Hepatocyte (in vitro differentiated cells): ENCODE results near the gene SMPDL3B. TPM values are rescaled to one million over a fixed set of nuclear protein-coding genes. Genes with fewer than 3 reads are reported as not detected.

ENCODE experiments used
- DNase-seq: peaks from one replicate; pipeline ENCODE4 v3.0.0-alpha.2; 2016; ENCODE audit warnings: low spot score
- H2AFZ ChIP-seq: fragments of 200-600 bp; sonication (generic); 2 replicates; pipeline ENCODE4 v1.6.0; 2016; ENCODE audit warnings: antibody characterized with exemption, mild to moderate bottlenecking
- H3K27ac ChIP-seq: fragments of 200-600 bp; sonication (generic); 2 replicates; pipeline ENCODE4 v1.5.1; 2016; ENCODE audit warnings: mild to moderate bottlenecking
- H3K27me3 ChIP-seq: fragments of 200-600 bp; sonication (generic); 2 replicates; pipeline ENCODE4 v1.6.1; 2016
- H3K36me3 ChIP-seq: fragments of 200-600 bp; sonication (generic); replicated peaks from 2 replicates; pipeline ENCODE4 v1.5.1; 2016; ENCODE audit warnings: low read depth; ENCODE audit not compliant: insufficient read depth
- H3K4me1 ChIP-seq: fragments of 200-600 bp; sonication (generic); 2 replicates; pipeline ENCODE4 v1.5.1; 2016; ENCODE audit warnings: mild to moderate bottlenecking, moderate library complexity; ENCODE audit not compliant: insufficient read depth
- H3K4me2 ChIP-seq: fragments of 200-600 bp; sonication (generic); 2 replicates; pipeline ENCODE4 v1.6.0; 2016
- H3K4me3 ChIP-seq: fragments of 200-600 bp; sonication (generic); 2 replicates; pipeline ENCODE4 v1.5.1; 2016; ENCODE audit warnings: mild to moderate bottlenecking
- H3K79me2 ChIP-seq: fragments of 200-600 bp; sonication (generic); 2 replicates; pipeline ENCODE4 v1.6.0; 2017; ENCODE audit warnings: mild to moderate bottlenecking
- H3K9me2 ChIP-seq: fragments of 200-600 bp; sonication (generic); replicated peaks from 2 replicates; pipeline ENCODE4 v1.6.0; 2017; ENCODE audit warnings: mild to moderate bottlenecking; ENCODE audit not compliant: insufficient read depth
- H3K9me3 ChIP-seq: fragments of 200-600 bp; sonication (generic); 2 replicates; pipeline ENCODE4 v1.5.1; 2016; ENCODE audit warnings: low read depth, mild to moderate bottlenecking
- H4K20me1 ChIP-seq: fragments of 200-600 bp; sonication (generic); 2 replicates; pipeline ENCODE4 v1.6.0; 2016; ENCODE audit warnings: mild to moderate bottlenecking; ENCODE audit not compliant: insufficient read depth, poor library complexity, severe bottlenecking
- CTCF ChIP-seq: fragments of 200-600 bp; sonication (generic); IDR thresholded peaks from 2 replicates; pipeline ENCODE4 v1.5.1; 2016; ENCODE audit warnings: antibody characterized with exemption, mild to moderate bottlenecking; ENCODE audit not compliant: poor library complexity
- EZH2 ChIP-seq: fragments of 200-600 bp; sonication (generic); IDR thresholded peaks from 2 replicates; pipeline ENCODE4 v1.6.1; 2016; ENCODE audit warnings: antibody characterized with exemption, mild to moderate bottlenecking, borderline replicate concordance
- EZH2phosphoT487 ChIP-seq: fragments of 200-600 bp; sonication (generic); IDR thresholded peaks from one replicate; pipeline ENCODE4 v1.6.1; 2018; ENCODE audit warnings: antibody characterized with exemption, mild to moderate bottlenecking, low read depth, moderate library complexity; ENCODE audit not compliant: unreplicated experiment, severe bottlenecking
- WGBS: methylation state at CpG from one replicate; pipeline ENCODE4 v1.1.6; 2016; ENCODE audit warnings: low lambda C conversion rate; ENCODE audit errors: missing lambda C conversion rate; 5-methylcytosine and 5-hydroxymethylcytosine counted together
- polyA plus RNA-seq: library from polyadenylated mRNA; unstranded; fragments of >200 nt; fragmentation: Nextera tagmentation; extraction: Ambion mirVana; gene quantifications from 2 replicates; pipeline ENCODE4 v1.2.1, GENCODE V29; 2016
- total RNA-seq: library from RNA; depleted of rRNA; stranded (reverse); fragments of >200 nt; gene quantifications from 2 replicates; pipeline ENCODE4 v1.2.3, GENCODE V29; 2014

The SMPDL3B gene
- total and polyA plus RNA-seq, 2 experiments from 2014 or later, result 16.2 to 17.3 TPM

- 98% methylated on average over 2 of the region's 2 CpGs for WGBS
- Histone ChIP-seq H4K20me1 (no peaks in the 10 kb centered on the region), H2AFZ (no peak overlapping the region), H3K36me3 (no peaks in the 10 kb centered on the region), H3K27me3 (no peaks in the 10 kb centered on the region), H3K79me2 (no peaks in the 10 kb centered on the region), H3K9me3 (no peaks in the 10 kb centered on the region), H3K27ac (no peak overlapping the region), H3K4me2 (no peak overlapping the region), H3K9me2 (no peaks in the 10 kb centered on the region), H3K4me1 (no peaks in the 10 kb centered on the region), H3K4me3 (no peak overlapping the region)
- no peak for TF ChIP-seq EZH2
- no peak for TF ChIP-seq CTCF
- no peak for TF ChIP-seq EZH2phosphoT487
- DNase-seq, result no peak
Observed at GRCh38 chr1:27886353-27886679, 48.5 kb upstream of the SMPDL3B start.

DNA sequence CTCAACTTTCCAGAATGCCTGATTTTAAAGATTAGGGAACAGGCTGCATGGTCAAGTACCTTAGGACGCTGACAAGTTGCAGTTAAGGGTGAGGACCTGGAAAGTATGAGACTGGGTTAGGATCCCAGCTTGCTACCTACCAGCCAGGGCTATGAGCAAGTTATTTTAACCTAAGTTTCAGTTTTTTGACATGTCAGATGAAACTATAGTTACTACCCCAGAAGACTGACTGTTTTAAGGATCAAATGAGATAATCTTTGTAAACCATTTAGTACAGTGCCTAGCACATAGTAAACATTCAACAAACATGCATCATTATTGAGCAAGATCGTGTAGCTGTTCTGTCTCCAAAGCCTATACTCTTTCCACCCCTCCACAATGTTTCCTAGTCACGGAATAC is 48.1 kb upstream of the SMPDL3B start:
- Histone ChIP-seq H2AFZ (no peak overlapping the region), H3K27ac (no peak overlapping the region), H3K4me1 (no peaks in the 10 kb centered on the region), H3K79me2 (no peaks in the 10 kb centered on the region), H3K4me3 (no peak overlapping the region), H3K9me3 (no peaks in the 10 kb centered on the region), H3K9me2 (no peaks in the 10 kb centered on the region), H3K36me3 (no peaks in the 10 kb centered on the region), H3K4me2 (no peak overlapping the region), H3K27me3 (no peaks in the 10 kb centered on the region), H4K20me1 (no peaks in the 10 kb centered on the region)
- 92% methylated on average over 3 of the region's 3 CpGs for WGBS
- no peak for TF ChIP-seq CTCF
- no peak for TF ChIP-seq EZH2phosphoT487
- no peak for TF ChIP-seq EZH2
- no peak for DNase-seq

- no peaks in the 10 kb centered on the region for H3K79me2 ChIP-seq
- WGBS, result 90% methylated on average over 8 of the region's 8 CpGs
- H3K27me3 ChIP-seq, result no peaks in the 10 kb centered on the region
- H4K20me1 ChIP-seq, result no peaks in the 10 kb centered on the region
- no peaks in the 10 kb centered on the region for H3K9me2 ChIP-seq
- no peak overlapping the region for H2AFZ ChIP-seq
- H3K4me1 ChIP-seq, result no peaks in the 10 kb centered on the region
- no peaks in the 10 kb centered on the region for H3K36me3 ChIP-seq
- H3K4me3 ChIP-seq, result no peak overlapping the region
- TF ChIP-seq EZH2 (no peak), EZH2phosphoT487 (no peak), CTCF (no peak)
- no peak for DNase-seq
- H3K9me3 ChIP-seq, result no peaks in the 10 kb centered on the region
- no peak overlapping the region for H3K4me2 ChIP-seq
- no peak overlapping the region for H3K27ac ChIP-seq
Observed at GRCh38 chr1:27887215-27888021, 47.4 kb upstream of the SMPDL3B start.
